Activated CD8-positive, alpha-beta memory T cell treated with anti-CD3 and anti-CD28 coated beads, Interleukin-2, amount 10 ng/mL, durations not matched to agents 7 days and 5 days (primary cell): ENCODE results near the gene ADAM17. TPM values are rescaled to one million over a fixed set of nuclear protein-coding genes. Genes with fewer than 3 reads are reported as not detected.

Experiments
- ATAC-seq: fragments of 150-1000 bp; cut with Tn5 transposase; one replicate; pipeline ENCODE4 v1.10.0; 2021; ENCODE audit warnings: moderate library complexity
- CTCF ChIA-PET: fragments of 350-600 bp; sonication (Branson Sonifier 250); formaldehyde crosslinking; loops from one replicate; lab custom pipeline; 2021; ENCODE audit warnings: antibody characterized with exemption; lab: Charles Lee
- DNase-seq: peaks from one replicate; pipeline ENCODE4 v3.0.0-alpha.2; 2020
- H3K27ac Mint-ChIP-seq: one replicate; pipeline ENCODE4 v1.8.0; 2021; ENCODE audit warnings: mild to moderate bottlenecking, mixed read lengths
- H3K27me3 Mint-ChIP-seq: one replicate; pipeline ENCODE4 v1.8.0; 2021; ENCODE audit warnings: mixed read lengths
- H3K36me3 Mint-ChIP-seq: one replicate; pipeline ENCODE4 v1.8.0; 2021; ENCODE audit warnings: mild to moderate bottlenecking, mixed read lengths
- H3K4me1 Mint-ChIP-seq: one replicate; pipeline ENCODE4 v1.8.0; 2021; ENCODE audit warnings: mixed read lengths
- H3K4me3 Mint-ChIP-seq: one replicate; pipeline ENCODE4 v1.8.0; 2021; ENCODE audit warnings: mild to moderate bottlenecking, moderate library complexity, mixed read lengths
- H3K9me3 Mint-ChIP-seq: one replicate; pipeline ENCODE4 v1.8.0; 2022; ENCODE audit warnings: low read depth, mixed read lengths
- total RNA-seq, 2 experiments: library from RNA; stranded (reverse); gene quantifications; one replicate each; pipeline ENCODE4 v1.2.3, GENCODE V29; 2021

Gene ADAM17
- total RNA-seq, 2 experiments from 2014 or later = 20.0 to 25.5 TPM

DNA sequence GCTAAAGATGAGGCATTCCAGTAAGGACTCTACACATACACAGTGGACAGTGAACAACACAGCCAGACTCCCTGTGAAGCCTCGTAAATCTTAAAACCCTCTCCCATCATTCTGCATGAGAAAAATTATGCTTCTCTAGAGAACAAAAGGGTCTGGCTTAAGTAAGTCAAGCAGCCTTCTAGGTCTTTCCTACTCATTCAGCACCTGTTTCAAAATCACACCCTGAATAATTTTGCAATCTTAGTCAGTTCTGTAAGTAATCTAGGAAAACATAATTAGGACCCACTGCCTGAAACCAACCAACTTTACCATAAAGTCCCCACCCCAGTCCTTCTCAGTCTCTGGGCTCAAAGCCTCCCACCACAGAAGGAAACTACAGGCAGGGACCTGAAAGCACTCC, 61.5 kb downstream of the ADAM17 start:
- H3K27ac Mint-ChIP-seq = peak overlapping the region; percentile 29
- CTCF ChIA-PET = no interaction called here
- H3K9me3 Mint-ChIP-seq = no peaks in the 10 kb centered on the region
- DNase-seq = no peak
- H3K4me3 Mint-ChIP-seq = no peak overlapping the region
- H3K27me3 Mint-ChIP-seq = no peaks in the 10 kb centered on the region
- H3K4me1 Mint-ChIP-seq = peaks cover 28% of the 10 kb centered on the region
- ATAC-seq = no peak
- peaks cover 60% of the 10 kb centered on the region for H3K36me3 Mint-ChIP-seq

GRCh38 chr2:9493478-9493877, 62.2 kb downstream of the ADAM17 start:
- peaks cover 32% of the 10 kb centered on the region for H3K4me1 Mint-ChIP-seq
- H3K9me3 Mint-ChIP-seq = no peaks in the 10 kb centered on the region
- DNase-seq (no peak), ATAC-seq (no peak)
- H3K36me3 Mint-ChIP-seq = peaks cover 62% of the 10 kb centered on the region
- H3K27me3 Mint-ChIP-seq = no peaks in the 10 kb centered on the region
- no peak overlapping the region for H3K4me3 Mint-ChIP-seq
- CTCF ChIA-PET = interaction anchor here (1.0 kb wide), 1 partner anchor 12 kb away, joined by 3 read pairs; no protein-coding TSS in a partner anchor
- H3K27ac Mint-ChIP-seq = peak overlapping the region; percentile 3

DNA sequence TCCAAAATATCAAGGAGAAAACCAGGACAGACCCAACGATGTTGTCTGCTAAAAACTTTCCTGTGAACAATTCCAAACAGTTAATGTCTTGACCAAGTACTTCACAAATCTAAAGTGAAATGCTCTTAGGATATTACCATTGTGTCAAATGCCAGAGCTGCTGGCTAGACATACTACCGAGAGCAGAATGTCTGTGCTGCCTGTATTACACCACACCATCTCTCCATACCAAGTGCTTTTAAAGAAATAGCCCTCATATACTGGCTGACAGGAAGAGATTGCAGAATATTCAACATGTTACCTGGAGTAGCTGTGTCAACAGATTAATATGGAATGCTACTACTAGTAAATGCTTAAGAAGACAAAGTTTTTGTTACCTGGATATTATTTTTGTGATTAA, 62.7 kb downstream of the ADAM17 start:
- Mint-ChIP-seq H3K4me3 (no peak overlapping the region), H3K36me3 (peaks cover 59% of the 10 kb centered on the region), H3K27me3 (no peaks in the 10 kb centered on the region), H3K27ac (no peak overlapping the region), H3K4me1 (peaks cover 33% of the 10 kb centered on the region), H3K9me3 (no peaks in the 10 kb centered on the region)
- ATAC-seq = no peak
- CTCF ChIA-PET = interaction anchor here (1.0 kb wide), 1 partner anchor 13 kb away, joined by 3 read pairs; no protein-coding TSS in a partner anchor
- no peak for DNase-seq

DNA sequence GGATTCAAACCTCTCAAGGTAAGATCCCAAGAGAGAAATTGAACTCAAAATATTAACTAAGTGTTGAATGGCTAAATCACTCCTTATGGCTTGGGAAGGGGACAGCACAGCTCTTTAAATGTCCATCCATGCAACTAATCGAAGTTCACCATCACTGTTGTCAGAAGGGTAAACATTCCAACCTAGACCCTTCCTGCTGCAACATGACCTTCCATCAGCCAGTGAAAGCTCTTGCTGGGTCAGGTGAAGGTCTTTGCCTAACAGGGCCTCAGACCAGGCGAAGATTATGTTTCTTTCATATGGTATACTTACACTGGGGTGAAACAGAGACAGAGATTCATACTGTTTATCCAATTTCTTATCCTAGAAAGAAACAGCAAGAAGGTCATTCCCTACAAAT, 64.8 kb downstream of the ADAM17 start:
- CTCF ChIA-PET = interaction anchor here (1.0 kb wide), 1 partner anchor 58 kb away, joined by 3 read pairs; no protein-coding TSS in a partner anchor
- DNase-seq (no peak), ATAC-seq (no peak)
- Mint-ChIP-seq H3K9me3 (no peaks in the 10 kb centered on the region), H3K4me1 (peaks cover 21% of the 10 kb centered on the region), H3K27me3 (no peaks in the 10 kb centered on the region), H3K36me3 (peaks cover 69% of the 10 kb centered on the region), H3K27ac (peak overlapping the region; percentile 28), H3K4me3 (no peak overlapping the region)

DNA sequence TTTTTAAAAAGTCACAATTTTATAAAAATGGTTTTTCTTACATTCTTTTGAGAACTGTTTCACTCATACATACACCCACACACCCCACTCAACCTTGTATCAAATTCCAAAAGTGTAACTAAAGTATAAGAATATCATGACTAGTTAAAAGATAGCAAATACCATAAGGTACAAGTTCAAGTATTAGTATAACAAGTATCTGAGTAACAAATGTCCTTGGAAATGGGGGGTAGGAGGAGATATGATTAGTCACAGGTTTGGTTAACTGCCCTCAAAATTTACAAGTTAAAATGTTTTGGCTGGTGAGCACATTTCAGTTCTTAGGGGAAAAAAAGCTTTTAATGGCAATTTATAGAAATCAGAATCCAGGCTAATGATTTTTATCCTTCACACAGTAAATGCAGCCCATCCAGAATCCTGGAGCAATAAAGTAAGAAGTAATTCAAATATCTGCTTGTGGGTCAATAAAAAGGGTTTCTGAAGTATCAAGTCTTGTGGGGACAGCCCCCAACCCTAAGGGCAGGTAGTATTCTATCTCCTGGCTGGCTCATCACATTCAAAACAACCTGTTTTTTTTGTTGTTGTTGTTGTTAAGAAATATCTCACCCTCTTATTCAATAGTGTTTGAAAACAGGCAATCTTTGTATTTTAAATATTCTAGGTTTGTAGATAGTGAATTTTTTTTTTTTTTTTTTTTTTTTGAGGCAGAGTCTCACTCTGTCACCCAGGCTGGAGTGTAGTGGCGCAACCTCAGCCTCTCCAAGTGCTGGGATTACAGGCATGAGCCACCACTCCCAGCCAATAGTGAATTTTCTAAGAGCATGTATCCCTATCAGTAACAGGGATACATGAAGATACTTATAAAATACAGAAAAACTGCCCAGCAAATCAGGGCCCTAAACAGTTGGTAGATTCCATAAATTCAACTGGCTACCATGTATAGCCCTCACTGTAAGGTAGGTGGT, 66.8 kb downstream of the ADAM17 start:
- no peaks in the 10 kb centered on the region for H3K9me3 Mint-ChIP-seq
- no peaks in the 10 kb centered on the region for H3K27me3 Mint-ChIP-seq
- CTCF ChIA-PET = interaction anchor here (1.0 kb wide), 1 partner anchor 21 kb away, joined by 3 read pairs; no protein-coding TSS in a partner anchor
- peaks cover 75% of the 10 kb centered on the region for H3K36me3 Mint-ChIP-seq
- ATAC-seq = no peak
- no peak overlapping the region for H3K27ac Mint-ChIP-seq
- peaks cover 16% of the 10 kb centered on the region for H3K4me1 Mint-ChIP-seq
- DNase-seq = no peak
- no peak overlapping the region for H3K4me3 Mint-ChIP-seq

GRCh38 chr2:9484533-9484932, 71.1 kb downstream of the ADAM17 start:
- ATAC-seq (no peak), DNase-seq (no peak)
- Mint-ChIP-seq H3K4me1 (peaks cover 5% of the 10 kb centered on the region), H3K9me3 (no peaks in the 10 kb centered on the region), H3K27ac (no peak overlapping the region), H3K4me3 (no peak overlapping the region), H3K36me3 (peaks cover 56% of the 10 kb centered on the region), H3K27me3 (no peaks in the 10 kb centered on the region)
- CTCF ChIA-PET = no interaction called here

GRCh38 chr2:9483107-9483506, 72.5 kb downstream of the ADAM17 start:
- Mint-ChIP-seq H3K36me3 (peaks cover 53% of the 10 kb centered on the region), H3K9me3 (no peaks in the 10 kb centered on the region), H3K4me3 (no peak overlapping the region), H3K27me3 (no peaks in the 10 kb centered on the region), H3K27ac (no peak overlapping the region), H3K4me1 (peaks cover 8% of the 10 kb centered on the region)
- DNase-seq = no peak
- ATAC-seq = no peak
- CTCF ChIA-PET = interaction anchor here (0.7 kb wide), 1 partner anchor 925 kb away, joined by 3 read pairs; no protein-coding TSS in a partner anchor

- Mint-ChIP-seq H3K27me3 (no peaks in the 10 kb centered on the region), H3K9me3 (no peaks in the 10 kb centered on the region), H3K36me3 (peaks cover 48% of the 10 kb centered on the region), H3K27ac (no peak overlapping the region), H3K4me1 (peaks cover 34% of the 10 kb centered on the region), H3K4me3 (no peak overlapping the region)
- ATAC-seq (no peak), DNase-seq (no peak)
- CTCF ChIA-PET = no interaction called here
Observed at GRCh38 chr2:9480157-9480556, 75.5 kb downstream of the ADAM17 start.

DNA sequence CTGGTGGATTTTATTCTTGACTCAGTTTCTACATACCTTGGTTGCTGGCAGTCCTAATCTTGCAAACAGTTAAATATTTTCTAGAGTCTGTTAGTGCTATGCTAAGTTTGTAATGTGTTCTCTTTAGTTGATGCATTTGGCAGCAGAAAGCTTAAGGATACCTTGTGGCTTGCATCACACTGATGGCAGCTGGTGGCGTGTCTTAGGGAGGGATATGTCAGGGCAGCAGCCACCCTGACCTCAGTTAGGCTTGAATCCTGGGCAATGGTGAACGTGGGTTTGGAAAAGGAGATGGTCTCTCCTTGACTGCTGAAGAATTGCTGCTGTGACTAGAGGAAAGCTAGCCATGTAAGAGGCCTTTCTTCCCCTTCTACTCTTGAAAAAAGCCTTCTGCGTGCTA, 77.1 kb downstream of the ADAM17 start:
- CTCF ChIA-PET = no interaction called here
- Mint-ChIP-seq H3K36me3 (peaks cover 37% of the 10 kb centered on the region), H3K27me3 (no peaks in the 10 kb centered on the region), H3K27ac (no peak overlapping the region), H3K4me1 (peaks cover 38% of the 10 kb centered on the region), H3K9me3 (no peaks in the 10 kb centered on the region), H3K4me3 (no peak overlapping the region)
- ATAC-seq (no peak), DNase-seq (no peak)

- no peaks in the 10 kb centered on the region for H3K27me3 Mint-ChIP-seq
- no peaks in the 10 kb centered on the region for H3K9me3 Mint-ChIP-seq
- H3K27ac Mint-ChIP-seq = peak overlapping the region; percentile 29
- peaks cover 44% of the 10 kb centered on the region for H3K4me1 Mint-ChIP-seq
- CTCF ChIA-PET = no interaction called here
- no peak overlapping the region for H3K4me3 Mint-ChIP-seq
- DNase-seq (no peak), ATAC-seq (no peak)
- H3K36me3 Mint-ChIP-seq = peaks cover 40% of the 10 kb centered on the region
Observed at GRCh38 chr2:9477914-9478313, 77.7 kb downstream of the ADAM17 start.

GRCh38 chr2:9474361-9475057, 81.1 kb downstream of the ADAM17 start, which contains the start of gene IAH1:
Gene IAH1, plus strand, starts transcription at chr2:9474551. Its CDS starts 16 bp downstream, at chr2:9474567.
- DNase-seq (peak; percentile 73), ATAC-seq (peak; percentile 84)
- H3K36me3 Mint-ChIP-seq = peaks cover 48% of the 10 kb centered on the region
- CTCF ChIA-PET = interaction anchor here (1.0 to 2.2 kb wide), 4 partner anchors 10 to 262 kb away, joined by 3 to 14 read pairs (median 6); partner anchors contain the start of genes ADAM17, CPSF3 and ITGB1BP1
- no peaks in the 10 kb centered on the region for H3K9me3 Mint-ChIP-seq
- H3K4me3 Mint-ChIP-seq = peak within 1 kb of the TSS; percentile 86
- H3K27me3 Mint-ChIP-seq = no peaks in the 10 kb centered on the region
- peaks cover 46% of the 10 kb centered on the region for H3K4me1 Mint-ChIP-seq
- H3K27ac Mint-ChIP-seq = peak within 1 kb of the TSS; percentile 89

DNA sequence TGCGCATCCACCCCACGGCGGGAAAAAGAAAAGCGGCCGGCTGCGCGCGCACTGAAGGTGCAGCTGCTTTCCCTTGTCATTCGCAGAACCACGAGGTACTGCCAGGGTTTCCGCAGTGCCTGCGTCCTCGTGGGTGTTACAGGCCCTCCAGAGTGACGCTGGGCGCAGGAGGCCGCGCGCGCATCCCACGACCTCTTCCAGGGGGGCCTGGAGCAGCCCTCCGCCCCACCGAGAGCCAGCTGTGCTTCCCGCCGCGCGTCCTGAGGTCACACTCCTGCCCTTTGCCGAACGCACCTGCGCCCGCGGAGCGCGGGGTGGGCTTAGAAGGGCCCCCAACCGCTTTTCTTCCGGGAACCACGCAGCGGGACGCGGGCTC, 81.7 kb downstream of the ADAM17 start:
- Mint-ChIP-seq H3K4me1 (peaks cover 46% of the 10 kb centered on the region), H3K27me3 (no peaks in the 10 kb centered on the region), H3K9me3 (no peaks in the 10 kb centered on the region), H3K4me3 (peak overlapping the region; percentile 77), H3K36me3 (peaks cover 44% of the 10 kb centered on the region), H3K27ac (peak overlapping the region; percentile 89)
- peak; percentile 59 for ATAC-seq
- peak; percentile 80 for DNase-seq
- CTCF ChIA-PET = interaction anchor here (0.6 to 2.2 kb wide), 6 partner anchors 9 to 340 kb away, joined by 3 to 14 read pairs (median 6); partner anchors contain the start of genes ADAM17, CPSF3 and ITGB1BP1
